HG03342 (cell line): ENCODE measurements around the gene LRP6.
"Not testable (repeated sequence)": the region's sequence is repeated elsewhere in the genome, so short reads cannot be mapped to it uniquely, and the experiment has no call there.

Experiments
- ATAC-seq: cut with Tn5 transposase; IDR thresholded peaks from one replicate; pipeline ENCODE4 v1.9.1; 2021; ENCODE audit warnings: mild to moderate bottlenecking, moderate library complexity; ENCODE audit not compliant: unreplicated experiment

Gene LRP6

DNA sequence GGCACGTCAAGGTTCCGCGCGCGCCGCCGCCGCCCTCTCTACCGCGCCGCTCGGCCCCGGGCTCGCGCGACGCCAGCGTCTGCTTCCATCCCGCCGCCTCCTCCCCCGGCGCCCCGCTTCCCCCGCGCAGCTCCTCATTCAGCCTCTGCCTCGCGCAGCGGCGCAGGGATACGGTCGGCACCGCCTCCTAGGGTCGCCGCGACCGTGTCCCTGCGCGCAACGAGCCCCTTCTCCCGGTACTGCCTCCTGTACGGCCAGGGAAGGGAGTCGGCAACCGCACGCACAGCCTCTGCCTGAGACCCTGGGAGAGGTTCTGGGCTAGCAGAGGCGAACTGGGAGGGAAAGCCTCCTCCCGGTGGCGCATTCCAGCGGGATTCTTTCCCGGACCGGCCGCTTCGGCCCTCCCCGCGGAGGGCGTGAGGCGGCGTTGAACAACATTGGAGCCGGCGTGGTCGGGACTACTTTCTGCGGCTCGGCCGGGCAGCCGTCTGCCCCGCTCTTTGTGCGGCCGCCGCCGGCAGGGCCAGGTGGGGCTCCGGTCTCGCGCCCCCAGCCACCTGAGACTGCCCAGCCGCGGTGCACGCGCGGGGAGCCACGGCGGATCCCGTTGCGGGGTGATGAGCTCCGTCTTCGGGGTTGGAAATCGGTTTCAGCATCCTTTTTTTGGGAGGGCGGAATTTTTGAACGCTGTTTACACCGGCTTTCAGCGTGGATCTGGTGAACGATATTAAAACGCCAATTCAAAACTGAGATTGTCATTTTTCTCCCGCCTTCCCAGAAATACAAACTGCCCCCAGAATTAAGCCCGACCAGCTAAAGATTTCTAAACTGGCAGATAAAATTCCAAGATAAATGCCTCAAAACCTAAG lies at the start of gene LRP6:
Gene LRP6 (minus strand): TSS at position 172 of the 869 bp plus-strand sequence. CDS start 309 bp downstream, outside the sequence.
- ATAC-seq: peak; percentile 92

- ATAC-seq: no peak
These were observed 49.0 kb upstream of the LRP6 start for GRCh38 chr12:12315838-12316237.

- ATAC-seq: not testable (repeated sequence)
These were observed 43.9 kb upstream of the LRP6 start for GRCh38 chr12:12310695-12311094.

DNA sequence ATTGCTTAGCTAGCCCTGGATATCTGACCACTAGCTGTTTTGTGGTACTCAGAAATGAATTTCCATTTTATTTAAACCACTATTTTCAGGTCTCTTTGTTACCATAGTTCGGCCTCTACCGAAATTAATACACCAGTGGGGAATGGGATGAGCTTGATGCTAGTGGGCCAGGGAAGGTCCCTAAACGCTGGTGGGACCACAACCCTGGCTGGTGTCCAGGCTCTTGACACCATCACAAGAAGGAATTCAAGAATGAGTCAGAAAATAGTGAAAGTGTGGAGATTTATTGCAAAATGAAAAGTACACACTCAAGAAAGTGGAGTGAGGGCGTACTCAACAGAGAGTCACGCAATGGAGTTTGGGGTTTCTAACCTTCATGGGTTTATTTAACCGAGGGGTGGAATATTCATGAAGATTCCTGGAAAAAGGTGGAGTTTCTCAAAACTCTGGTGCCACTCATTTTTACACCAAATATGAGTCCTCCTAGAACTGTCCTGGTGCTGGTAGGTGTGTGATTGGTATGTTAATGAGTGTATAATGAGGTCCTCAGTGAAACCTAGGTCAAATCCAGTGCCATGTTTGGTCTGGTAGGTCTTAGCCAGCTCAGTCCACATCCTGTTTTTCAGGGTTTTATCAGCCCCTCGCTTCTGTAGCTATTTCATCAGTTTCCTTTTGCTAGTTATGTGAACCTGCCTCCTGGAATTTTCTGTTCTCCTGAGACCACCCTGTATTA lies 38.9 kb upstream of the LRP6 start:
- ATAC-seq: no peak

DNA sequence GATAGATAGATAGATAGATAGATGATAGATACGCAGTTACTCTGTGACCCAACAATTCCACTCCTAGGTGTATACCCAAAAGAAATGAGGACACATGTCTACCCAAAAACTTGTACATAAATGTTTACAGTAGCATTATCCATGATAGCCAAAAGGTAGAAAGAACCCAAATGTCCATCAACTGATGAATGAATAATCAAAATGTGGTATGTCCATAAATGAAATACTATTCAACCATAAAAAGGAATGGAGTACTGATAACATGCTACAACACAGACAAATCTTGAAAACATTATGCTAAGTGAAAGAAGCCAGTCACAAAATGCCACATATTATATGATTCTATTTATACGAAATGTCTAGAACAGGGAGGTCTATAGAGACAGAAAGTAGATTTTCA lies 36.1 kb upstream of the LRP6 start:
- no peak for ATAC-seq

DNA sequence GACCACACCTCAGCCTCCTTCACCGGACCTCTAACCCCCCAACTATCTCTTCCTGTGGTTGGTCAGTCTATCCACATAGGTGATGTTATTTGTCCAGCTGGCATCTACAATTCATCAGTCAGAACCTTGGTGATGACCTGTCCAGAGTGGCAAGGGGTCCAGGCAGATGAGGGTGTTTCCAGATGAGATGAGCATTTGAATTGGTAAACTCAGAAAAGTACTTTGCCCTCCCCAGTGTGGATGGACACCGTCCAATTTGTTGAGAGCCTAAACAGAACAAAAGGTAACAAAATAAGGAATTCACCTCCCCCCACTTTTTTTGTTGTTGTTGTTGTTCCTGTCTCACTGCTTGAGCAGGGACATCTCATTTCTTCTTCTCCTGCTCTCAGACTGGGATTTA lies 34.3 kb upstream of the LRP6 start:
- ATAC-seq: no peak

- no peak for ATAC-seq
These were observed 30.5 kb upstream of the LRP6 start for GRCh38 chr12:12297201-12297830.

DNA sequence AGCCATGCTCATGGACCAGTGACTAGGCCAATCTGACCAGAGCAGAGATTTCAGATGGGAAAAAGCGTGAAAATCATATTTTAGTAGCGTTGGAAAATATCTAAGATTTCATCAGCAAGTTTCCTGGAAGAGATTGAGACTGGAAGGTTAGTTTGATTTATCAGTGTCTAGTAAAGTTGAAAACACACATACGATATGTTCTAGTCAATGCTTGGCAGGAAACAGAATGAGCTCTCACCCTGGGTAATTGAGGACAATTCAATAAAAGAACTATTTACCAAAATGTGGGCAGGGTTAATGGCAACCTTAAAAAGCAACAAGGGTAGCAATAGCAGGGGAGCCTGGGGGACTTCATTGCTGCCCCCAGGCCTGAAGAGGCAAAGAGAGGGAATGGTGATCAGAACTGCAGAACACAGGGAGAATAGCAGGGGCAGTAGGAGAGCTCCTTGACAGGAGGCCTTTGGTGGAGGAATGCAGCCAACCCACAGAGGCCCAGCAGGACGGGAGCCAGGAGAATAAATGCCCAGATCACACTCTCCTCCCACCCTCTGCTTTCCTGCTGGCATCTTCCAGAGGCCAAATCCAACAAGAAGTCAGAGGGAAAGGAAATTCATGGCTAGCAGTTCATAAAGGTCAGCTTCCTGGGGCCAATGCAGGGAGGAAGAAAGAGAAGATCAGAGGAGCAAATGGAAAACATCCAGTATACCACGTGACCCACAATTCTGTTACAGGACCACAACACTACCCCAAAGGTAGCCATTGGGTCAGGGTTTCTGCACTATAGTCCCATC lies 27.6 kb upstream of the LRP6 start:
- no peak for ATAC-seq

DNA sequence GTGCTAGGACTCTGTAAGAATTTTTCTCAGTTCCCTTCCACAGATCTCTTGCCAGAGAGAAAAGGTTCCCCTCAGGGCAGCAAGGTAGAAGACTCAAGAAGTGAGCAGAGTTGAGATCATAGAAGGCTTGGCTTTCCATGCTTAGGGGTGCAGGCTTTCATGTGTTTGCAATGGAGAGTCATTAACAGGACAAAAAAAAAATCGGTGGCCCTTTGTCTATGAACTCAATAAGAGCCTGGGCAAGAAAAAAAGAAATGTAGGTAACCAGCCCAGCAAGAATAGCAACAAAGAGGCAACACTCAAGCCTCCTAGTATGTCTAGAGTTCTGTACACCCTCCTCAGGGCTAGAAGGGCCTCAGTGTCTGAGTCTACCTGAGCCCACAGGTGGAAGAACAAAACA lies 23.4 kb upstream of the LRP6 start:
- ATAC-seq: no peak

- no peak for ATAC-seq
These were observed 19.6 kb upstream of the LRP6 start for GRCh38 chr12:12286441-12286840.

DNA sequence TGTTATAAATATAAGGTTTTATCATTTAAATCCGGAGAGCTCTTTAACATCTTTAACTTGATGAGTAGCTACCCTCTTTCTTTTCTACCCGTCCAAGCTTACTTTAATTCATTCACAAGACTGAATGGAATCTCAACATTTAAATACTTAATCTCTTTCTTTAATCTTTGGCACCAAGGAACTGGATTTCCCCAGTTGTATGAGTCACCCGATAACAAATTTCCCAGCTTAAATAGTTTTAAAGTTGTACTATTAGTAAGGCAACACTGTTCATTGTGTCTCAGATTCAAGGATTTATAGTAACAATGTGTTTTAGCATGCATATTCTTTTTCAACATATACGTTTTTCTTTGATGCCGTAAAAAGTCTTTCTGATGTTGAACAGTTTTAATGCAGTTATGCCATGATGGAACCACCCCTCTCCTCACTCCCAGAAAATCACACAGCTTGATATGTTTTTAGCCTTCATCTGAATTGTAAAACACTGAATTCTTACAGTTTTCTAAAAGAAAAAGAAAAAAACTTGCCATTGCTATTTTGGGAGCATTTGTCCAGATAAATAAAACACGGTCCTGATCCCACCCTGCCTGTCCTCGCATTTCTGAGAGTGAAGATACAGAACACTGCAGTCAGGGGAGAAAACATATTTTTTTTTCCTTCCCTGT lies 16.0 kb upstream of the LRP6 start:
- no peak for ATAC-seq

GRCh38 chr12:12282202-12282601 lies 15.4 kb upstream of the LRP6 start:
- no peak for ATAC-seq

DNA sequence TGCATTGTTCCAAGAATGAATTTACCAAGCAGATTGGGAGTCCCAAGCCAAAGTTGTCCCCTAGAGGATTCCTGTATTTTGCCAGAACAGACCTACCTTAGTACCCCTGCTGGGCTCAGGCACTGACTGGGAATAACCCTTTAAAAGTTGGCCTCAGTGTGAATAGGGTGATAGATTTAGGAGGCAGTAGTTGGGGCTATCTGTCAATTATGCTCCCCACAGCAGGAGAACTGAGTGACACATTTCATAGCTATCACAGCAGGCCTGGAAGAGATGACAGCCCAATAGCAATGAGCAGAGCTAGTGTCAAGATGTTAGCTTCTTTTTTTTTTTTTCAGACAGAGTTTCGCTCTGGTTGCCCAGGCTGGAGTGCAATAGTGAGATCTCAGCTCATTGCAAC lies 14.3 kb upstream of the LRP6 start:
- no peak for ATAC-seq

DNA sequence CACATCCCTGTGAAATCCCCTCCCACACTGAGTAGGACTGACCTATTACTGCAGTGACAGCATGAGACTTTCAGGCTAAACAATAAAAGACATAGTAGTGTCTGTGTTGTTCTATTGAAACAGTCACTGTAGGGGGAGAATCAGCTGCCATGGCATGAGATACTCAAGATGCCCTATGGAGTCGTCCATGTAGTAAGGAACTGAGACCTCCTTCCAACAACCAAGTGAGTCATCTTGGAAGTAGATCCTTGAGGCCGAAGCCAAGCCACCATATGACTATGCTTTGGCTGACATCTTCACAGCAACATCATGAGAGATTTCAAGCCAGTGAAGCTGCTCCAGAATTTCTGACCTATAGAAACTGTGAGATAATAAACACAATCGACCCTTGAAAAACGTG lies 12.1 kb upstream of the LRP6 start:
- no peak for ATAC-seq

- ATAC-seq: no peak
These were observed 9.0 kb upstream of the LRP6 start for GRCh38 chr12:12275874-12276273.

GRCh38 chr12:12273291-12273957 lies 6.6 kb upstream of the LRP6 start:
- ATAC-seq: no peak

- no peak for ATAC-seq
These were observed 6.0 kb upstream of the LRP6 start for GRCh38 chr12:12272869-12273268.

DNA sequence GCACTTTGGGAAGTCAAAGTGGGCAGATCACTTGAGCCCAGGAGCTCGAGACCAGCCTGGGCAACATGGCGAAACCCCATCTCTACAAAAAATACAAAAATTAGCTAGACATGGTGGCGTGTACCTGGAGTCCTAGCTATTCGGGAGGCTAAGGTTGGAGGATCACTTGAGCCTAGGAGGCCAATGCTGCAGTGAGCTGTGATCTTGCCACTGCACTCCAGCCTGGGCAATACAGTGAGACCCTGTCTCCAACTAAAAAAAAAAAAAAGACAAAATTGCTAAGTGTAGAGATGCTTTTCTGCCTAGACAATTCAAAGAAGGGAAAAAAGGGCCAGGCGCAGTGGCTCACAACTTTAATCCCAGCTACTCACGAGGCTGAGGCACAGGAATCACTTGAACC lies 3.4 kb upstream of the LRP6 start:
- ATAC-seq: no peak

DNA sequence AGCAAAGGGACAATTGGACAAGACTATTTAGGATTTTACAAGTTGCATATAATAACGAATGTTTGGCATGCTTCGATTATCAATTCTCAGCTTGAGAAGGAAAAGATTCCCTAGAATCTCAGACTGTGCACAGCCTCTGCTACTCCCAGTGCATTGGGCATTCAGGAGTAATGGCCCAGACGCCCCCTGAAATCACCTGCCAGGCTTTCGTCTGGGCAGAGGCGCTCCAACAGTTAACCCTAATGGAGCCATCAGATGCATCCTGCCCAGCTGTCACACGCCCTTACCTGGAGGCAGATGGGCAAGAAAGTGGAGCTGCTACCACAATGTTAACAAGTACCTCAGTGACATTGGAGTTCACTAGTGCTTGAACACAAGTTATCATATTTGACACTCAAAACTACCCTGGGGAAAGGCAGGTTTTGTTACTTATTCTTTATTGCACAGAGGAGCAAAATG lies 927 bp upstream of the LRP6 start:
- no peak for ATAC-seq

- ATAC-seq: no peak
These were observed 413 bp downstream of the LRP6 start for GRCh38 chr12:12266389-12266872.
